ENCODE results near the gene RBM24.

Gene RBM24

DNA sequence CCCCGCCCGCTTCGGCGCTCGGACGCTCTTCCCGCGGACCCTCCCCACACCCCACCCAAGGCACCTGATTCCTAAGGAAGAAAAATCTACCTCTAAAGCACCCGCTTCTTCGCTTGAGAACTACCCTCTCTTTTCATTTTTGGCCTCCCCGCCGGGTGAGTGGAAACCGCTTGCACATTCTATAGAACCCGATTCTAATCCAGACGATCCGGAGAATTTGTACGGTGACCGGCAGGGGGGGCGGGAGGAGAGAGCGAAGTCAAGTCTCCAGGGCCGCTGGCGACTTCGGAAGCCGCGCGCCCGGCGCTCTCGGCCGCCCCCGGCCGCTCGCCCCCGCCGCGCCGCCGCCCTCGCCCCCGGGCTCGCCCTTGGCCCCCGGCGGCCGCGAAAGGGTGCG is at the start of gene RBM24:
Gene RBM24, plus strand, starts transcription at position 262 of the 397 bp plus-strand sequence. CDS start 221 bp downstream, outside the sequence.
- no peak for DNase-seq

DNA sequence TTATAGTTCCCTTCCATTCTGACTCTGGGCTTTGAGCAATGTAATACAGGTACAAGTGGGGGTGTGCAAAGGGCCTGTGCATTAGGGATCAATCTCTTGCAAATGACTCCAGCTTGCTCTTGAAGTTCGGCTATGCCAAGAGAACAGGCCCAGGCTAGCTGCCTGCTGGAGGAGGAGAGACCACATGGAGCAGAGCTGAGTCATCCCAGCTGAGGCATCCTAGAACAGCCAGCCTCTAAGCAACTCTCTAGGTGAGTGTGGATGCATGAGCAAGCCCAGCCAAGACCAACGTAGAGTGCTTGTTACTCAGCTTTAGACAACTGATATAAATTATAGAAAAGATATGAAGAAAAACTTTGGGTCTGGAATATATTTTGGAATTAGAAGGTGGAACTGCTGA is 47.6 kb upstream of the RBM24 start:
- no peak for DNase-seq

- DNase-seq: no peak
Observed at GRCh38 chr6:17237246-17237645, 43.9 kb upstream of the RBM24 start.

DNA sequence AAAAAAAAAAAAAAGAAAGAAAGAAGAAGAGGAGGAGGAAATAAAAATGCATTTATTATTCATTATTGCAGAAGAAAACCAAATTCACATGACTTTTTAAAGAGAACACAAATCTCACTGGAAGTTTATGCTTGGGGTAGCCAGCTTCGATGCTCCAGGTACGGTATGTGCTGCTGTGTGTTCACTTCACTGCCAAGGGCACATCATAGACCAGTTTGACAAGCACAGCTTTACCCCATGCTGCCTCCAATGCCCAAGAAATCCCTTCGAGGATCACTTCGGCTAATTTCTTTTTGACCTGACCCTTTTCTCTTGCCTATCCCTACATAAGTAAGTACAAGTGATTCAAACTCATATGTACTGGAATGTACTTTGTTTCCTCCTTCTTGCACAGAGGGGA is 41.9 kb upstream of the RBM24 start:
- no peak for DNase-seq

- no peak for DNase-seq
Observed at GRCh38 chr6:17240803-17241500, 40.2 kb upstream of the RBM24 start.

DNA sequence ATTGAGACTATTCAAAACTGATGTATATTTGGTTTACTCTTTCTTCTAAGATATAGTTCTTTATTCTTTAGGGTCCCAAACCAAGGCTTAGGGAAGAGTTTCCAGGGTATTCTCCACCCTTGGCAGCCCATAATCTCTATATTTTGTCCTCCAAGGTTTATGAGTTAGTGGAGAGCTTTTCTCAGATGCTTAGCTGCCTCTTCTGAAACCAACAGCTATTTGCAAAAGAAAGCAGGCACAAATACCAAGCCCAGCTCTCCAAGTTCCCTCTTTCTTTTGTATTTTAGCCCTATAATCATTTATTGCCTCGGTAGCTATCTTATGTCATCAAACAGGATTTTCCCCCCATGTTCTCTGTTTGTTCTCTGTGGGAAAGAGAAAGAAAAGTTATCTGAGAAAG is 39.1 kb upstream of the RBM24 start:
- DNase-seq: no peak

DNA sequence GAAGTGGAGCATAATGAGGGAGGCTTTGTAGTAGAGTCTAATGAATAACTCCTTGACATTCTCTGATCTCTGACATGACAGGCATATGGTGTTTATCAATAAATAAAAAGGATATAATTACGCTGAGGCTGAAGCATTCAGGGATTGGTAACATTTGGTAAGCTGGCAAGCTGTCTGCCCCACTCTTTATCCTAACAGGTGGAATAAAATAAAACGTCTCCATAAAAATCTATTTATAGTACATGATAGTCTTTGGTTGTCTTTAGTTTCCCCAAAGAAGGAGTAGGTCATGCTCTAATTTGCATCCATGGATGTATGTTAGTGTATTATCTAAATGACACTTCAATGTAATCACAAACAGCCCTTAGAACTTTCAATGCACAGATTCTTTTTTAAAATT is 30.9 kb upstream of the RBM24 start:
- DNase-seq: no peak

GRCh38 chr6:17251953-17252352 is 29.2 kb upstream of the RBM24 start:
- no peak for DNase-seq

DNA sequence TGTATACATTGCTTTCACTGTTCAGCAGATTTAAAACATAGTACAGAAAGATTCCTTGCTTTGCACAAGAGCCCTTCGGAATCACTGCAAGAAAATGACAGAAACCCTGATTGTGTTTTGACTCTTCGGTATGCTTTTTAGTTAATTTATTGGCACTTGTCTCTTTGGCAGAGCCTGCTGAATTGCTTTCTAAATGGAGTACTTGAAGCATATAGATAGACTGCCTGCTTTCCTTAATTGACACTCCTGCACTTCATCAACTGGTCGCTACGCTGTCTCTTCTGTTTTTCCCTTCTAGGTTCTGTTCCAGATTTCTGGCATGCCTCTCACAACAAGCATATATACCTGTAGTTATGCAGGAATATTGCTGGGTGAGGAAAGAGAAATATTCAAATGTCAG is 22.4 kb upstream of the RBM24 start:
- DNase-seq: no peak

DNA sequence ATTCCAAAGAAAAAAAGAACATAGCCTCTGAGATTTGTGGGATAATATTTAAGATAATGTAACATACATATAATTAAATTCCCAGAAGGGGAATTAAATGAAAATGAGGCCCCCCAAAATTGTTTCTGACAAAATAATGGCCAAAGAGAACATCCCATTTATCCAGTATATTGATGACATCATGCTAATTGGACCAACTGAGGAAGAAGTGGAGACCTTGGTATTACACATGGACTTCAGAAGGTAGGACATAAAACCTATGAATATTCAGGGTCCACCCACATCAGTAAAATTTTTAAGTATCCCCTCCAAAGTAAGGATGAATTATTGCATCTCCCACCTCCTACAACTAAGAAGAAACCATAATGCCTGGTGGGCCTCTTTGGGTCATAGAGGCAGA is 15.6 kb upstream of the RBM24 start:
- no peak for DNase-seq

- DNase-seq: no peak
Observed at GRCh38 chr6:17267566-17267965, 13.6 kb upstream of the RBM24 start.

DNA sequence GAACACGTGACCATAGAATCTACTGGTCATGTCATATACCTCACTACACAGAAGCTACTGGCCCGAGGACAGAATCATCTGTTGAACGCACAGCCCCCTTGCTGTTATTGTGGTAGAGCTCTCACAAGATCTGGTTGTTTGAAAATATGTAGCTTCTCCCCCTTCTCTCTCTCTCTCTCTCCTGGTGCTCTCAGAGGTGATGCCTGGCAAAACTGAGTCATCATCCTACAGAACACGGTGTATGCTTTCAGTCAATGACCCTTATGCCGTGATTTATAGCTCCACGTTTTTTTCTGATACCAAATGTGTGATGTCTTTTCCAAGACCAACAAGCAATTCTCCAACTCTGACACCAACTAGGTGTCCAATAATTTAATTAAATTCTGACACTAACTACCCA is 13.0 kb upstream of the RBM24 start:
- DNase-seq: no peak

GRCh38 chr6:17269840-17270239 is 11.3 kb upstream of the RBM24 start:
- no peak for DNase-seq

GRCh38 chr6:17271628-17272027 is 9.5 kb upstream of the RBM24 start:
- no peak for DNase-seq

GRCh38 chr6:17276766-17277165 is 4.4 kb upstream of the RBM24 start:
- no peak for DNase-seq

GRCh38 chr6:17277256-17277655 is 3.9 kb upstream of the RBM24 start:
- DNase-seq: no peak

DNA sequence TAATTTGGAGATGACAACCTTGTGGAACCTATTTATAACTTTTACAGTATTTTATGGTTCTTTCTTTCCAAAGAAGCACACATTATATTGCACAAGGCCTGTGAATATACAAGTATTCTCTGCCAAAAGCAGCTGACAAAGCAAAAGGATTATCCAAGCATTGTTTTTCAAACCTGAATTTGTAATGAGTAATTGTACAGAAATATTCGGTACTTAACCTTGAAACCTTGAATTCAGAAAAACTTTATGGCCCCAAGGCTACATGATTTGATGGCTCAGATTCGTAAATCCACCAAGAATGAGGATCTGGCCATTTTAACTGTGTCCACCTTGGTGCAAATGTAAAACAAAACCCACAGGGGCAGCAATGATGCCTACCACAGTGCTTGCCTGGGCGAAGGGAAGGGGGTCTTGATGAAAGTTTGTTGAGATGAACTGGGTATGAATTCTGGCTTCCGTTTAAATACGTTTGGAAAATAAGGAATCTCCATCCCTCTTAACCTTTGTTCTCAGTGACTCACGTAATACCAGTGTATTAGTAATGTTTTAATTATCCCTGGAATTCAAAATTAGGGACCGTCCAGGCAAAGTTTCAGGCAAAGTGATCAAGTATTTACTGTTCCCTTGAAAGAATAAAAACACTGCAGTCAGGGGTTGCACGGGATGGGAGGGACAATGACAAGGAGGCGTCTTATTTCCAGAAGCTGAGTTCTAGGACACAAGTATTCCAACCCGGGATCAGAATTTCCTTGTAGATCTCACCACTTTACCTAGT is 2.7 kb upstream of the RBM24 start:
- no peak for DNase-seq

DNA sequence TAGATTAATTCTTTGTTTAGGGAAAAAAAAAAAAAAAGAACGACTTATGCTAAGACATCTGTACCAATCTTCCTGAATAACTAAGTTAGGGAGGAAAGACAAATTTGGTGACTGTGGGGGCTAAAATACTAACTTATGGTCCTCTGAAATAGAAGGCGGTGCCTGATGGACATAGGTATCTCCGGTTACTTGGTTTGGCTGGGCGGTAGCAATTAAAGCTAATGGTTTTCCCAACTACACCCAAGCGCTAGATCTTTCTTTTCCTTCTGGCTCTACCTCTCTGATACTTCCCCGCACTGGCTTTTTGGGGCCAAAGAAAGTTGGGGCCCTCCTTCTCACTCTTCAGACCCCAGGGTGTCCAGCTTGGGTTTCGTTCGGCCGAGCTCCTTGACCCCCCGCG is 1.0 kb upstream of the RBM24 start:
- DNase-seq: no peak

- DNase-seq: no peak
Observed at GRCh38 chr6:17280552-17281090, 540 bp upstream of the RBM24 start.

DNA sequence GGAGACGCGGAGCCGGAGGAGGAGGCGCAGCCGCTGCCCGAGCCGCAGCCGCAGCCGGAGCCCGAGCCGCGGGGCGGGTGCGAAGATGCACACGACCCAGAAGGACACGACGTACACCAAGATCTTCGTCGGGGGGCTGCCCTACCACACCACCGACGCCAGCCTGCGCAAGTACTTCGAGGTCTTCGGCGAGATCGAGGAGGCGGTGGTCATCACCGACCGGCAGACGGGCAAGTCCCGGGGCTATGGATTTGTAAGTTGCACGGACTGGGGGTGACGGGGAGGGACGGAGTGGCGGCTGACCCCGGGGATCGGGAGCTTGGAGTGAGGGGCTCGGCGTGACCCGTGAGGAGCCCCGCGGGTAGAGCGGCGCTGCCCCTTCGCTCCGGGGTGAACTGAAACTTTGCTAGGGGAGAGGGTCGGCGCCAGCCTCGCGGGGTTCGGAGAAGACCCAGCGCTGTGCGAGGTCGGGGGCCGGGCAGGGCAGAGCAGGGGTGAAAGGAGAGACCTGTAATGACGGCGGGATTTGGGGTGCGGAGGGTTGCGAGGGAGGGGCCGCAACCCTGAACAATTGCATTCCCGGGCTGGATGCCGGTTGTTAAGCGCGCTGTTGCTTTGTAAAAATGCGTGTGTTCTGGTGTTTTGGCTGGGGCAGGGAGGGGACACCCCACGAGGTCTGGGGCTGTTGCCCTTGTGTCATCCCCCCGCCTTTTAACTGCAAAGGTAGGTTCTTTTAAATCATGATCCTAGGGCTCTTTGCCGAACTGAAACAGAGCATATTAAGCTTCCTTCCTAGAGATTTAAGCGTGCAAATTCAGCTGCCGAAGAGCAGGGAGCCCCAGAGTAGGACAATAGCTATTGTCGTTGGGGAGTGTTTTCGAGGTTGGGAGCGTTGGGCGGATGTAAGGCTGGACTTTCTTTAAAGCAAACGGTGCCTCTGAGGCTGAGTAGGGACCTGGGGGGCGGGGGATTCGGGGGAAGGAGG is 628 bp downstream of the RBM24 start:
- no peak for DNase-seq

GRCh38 chr6:17283074-17283473 is 1.9 kb downstream of the RBM24 start:
- no peak for DNase-seq

DNA sequence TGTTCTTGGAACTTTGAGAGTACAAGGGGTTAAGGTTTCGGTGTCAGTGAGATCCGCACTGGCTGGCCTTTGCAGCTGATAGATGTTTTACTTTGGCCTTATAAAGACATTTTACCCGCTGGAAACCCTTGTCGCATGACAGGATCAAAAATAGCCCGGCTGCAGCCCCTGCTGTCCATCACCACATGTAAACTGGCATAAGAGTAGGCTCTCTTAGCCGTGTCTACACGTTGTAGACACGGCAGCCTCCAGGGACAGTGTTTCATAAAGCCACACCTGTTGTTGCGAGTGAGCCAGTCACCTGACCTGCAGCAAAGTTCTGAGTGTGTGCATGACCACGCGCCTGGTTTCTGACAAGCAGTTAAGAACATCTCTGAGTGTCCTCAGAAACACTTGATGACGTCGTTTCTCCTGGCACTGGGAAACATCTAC is 8.5 kb downstream of the RBM24 start:
- no peak for DNase-seq

GRCh38 chr6:17291778-17292177 is 10.6 kb downstream of the RBM24 start:
- no peak for DNase-seq
